Measurements from ENCODE around the gene ASIC5. TPM values are rescaled to one million over a fixed set of nuclear protein-coding genes. Genes with fewer than 3 reads are reported as not detected.

The ASIC5 gene
- total RNA-seq, 1 experiment from 2014 or later, result not detected

DNA sequence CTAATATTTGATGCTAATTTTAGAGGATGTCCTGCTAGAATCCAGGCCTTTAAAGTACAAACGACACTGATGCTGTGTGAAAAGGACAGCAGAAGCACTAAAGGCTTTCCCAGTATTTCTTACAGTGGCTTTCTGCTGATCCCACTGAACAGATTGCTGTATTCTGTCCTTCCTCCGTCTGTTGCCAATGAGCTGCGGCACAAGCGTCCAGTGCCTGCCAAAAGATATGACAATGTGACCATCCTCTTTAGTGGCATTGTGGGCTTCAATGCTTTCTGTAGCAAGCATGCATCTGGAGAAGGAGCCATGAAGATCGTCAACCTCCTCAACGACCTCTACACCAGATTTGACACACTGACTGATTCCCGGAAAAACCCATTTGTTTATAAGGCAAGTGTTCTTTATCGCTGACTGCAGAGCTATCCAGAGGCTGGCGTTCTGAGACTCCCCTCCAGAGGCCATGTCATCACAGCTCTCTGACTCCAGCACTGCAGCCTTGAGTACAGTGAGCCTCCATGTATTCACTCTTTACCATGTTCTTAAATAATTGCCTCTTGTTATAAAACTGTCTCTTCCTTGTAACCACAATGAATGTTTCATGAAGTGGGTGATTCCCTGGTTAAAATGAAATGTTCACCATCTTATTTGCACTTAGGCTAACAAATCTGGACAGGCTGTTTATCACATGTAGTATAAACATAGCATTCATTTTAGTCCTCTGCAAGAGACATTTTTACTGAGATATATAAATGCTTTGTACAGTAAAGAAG lies 63.7 kb downstream of the ASIC5 start:
- H3K9me3 ChIP-seq (ENCODE audit: control insufficient read depth, low read depth, low read length), result no peaks in the 10 kb centered on the region
- H3T11ph ChIP-seq (ENCODE audit: low read length), result no peak overlapping the region
- H3K4me1 ChIP-seq (ENCODE audit: insufficient read depth, low read length), result no peaks in the 10 kb centered on the region
- H4K8ac ChIP-seq (replicated peaks; ENCODE audit: insufficient read length, low read depth, low read length), result no peak overlapping the region
- H3K23me2 ChIP-seq (ENCODE audit: insufficient read length, low read depth, low read length, poor library complexity, severe bottlenecking), result no peaks in the 10 kb centered on the region
- no peak overlapping the region for H2BK20ac ChIP-seq (ENCODE audit: low read depth, low read length, poor library complexity, severe bottlenecking)
- H4K91ac ChIP-seq (ENCODE audit: insufficient read length, low read depth, low read length), result no peak overlapping the region
- no peaks in the 10 kb centered on the region for H3K27me3 Mint-ChIP-seq (ENCODE audit: low read depth)
- no CpG with 5 or more reads among the region's 9 CpGs for WGBS (ENCODE audit: extremely low coverage, insufficient read length, low lambda C conversion rate)
- H3K27ac ChIP-seq (ENCODE audit: insufficient read length, low read depth, low read length), result no peak overlapping the region
- TF ChIP-seq, protein P1, sequence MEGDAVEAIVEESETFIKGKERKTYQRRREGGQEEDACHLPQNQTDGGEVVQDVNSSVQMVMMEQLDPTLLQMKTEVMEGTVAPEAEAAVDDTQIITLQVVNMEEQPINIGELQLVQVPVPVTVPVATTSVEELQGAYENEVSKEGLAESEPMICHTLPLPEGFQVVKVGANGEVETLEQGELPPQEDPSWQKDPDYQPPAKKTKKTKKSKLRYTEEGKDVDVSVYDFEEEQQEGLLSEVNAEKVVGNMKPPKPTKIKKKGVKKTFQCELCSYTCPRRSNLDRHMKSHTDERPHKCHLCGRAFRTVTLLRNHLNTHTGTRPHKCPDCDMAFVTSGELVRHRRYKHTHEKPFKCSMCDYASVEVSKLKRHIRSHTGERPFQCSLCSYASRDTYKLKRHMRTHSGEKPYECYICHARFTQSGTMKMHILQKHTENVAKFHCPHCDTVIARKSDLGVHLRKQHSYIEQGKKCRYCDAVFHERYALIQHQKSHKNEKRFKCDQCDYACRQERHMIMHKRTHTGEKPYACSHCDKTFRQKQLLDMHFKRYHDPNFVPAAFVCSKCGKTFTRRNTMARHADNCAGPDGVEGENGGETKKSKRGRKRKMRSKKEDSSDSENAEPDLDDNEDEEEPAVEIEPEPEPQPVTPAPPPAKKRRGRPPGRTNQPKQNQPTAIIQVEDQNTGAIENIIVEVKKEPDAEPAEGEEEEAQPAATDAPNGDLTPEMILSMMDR (conservative IDR thresholded peaks at IDR 0.05), result no peak
- H4K5ac ChIP-seq (ENCODE audit: insufficient read length, low read depth, low read length), result no peak overlapping the region
- H3K79me2 ChIP-seq (ENCODE audit: insufficient read depth, low read length), result no peaks in the 10 kb centered on the region
- H3K4ac ChIP-seq (ENCODE audit: low read depth, low read length), result no peak overlapping the region
- H3K27ac Mint-ChIP-seq, result no peak overlapping the region
- H3K56ac ChIP-seq (ENCODE audit: insufficient read length, low read depth, low read length), result no peak overlapping the region
- no peak overlapping the region for H2BK12ac ChIP-seq (ENCODE audit: insufficient read length, low read depth, low read length)
- no peak overlapping the region for H2BK5ac ChIP-seq (ENCODE audit: insufficient read length, low read length)
- H3K14ac ChIP-seq (ENCODE audit: insufficient read depth, low read length), result no peak overlapping the region
- no peak overlapping the region for H2BK15ac ChIP-seq (ENCODE audit: low read depth, low read length)
- H3K36me3 Mint-ChIP-seq (ENCODE audit: insufficient read depth in 1 of 3, low read depth in 3 of 3), result no peaks in the 10 kb centered on the region
- peaks cover 0 to 4% of the 10 kb centered on the region in 2 experiments; a peak in 2 of 4 replicates for H3K4me1 Mint-ChIP-seq
- H2AK5ac ChIP-seq (ENCODE audit: insufficient read length, low read length), result no peak overlapping the region
- no peak overlapping the region for H3K23ac ChIP-seq (ENCODE audit: insufficient read length, low read depth, low read length)
- no peaks in the 10 kb centered on the region for H3K9me3 Mint-ChIP-seq
- H3K18ac ChIP-seq (ENCODE audit: insufficient read length, low read depth, low read length), result no peak overlapping the region
- DNase-seq, result no peak
- H4K20me1 ChIP-seq (ENCODE audit: control insufficient read depth, insufficient read depth, insufficient read length), result no peaks in the 10 kb centered on the region
- no peak overlapping the region for H2BK120ac ChIP-seq (ENCODE audit: low read depth, low read length, poor library complexity, severe bottlenecking)
- no peak overlapping the region for H3K4me3 Mint-ChIP-seq
- H3K9ac ChIP-seq (ENCODE audit: extremely low read depth, insufficient read length, low read length), result no peak overlapping the region
- H3K79me1 ChIP-seq (ENCODE audit: insufficient read depth, low read depth, low read length, poor library complexity, severe bottlenecking), result no peaks in the 10 kb centered on the region
- H3K4me2 ChIP-seq (ENCODE audit: insufficient read depth, insufficient read length, low read length), result no peak overlapping the region
- no peaks in the 10 kb centered on the region for H3K27me3 ChIP-seq (ENCODE audit: insufficient read depth, low read length)
- no peak overlapping the region for H2AFZ ChIP-seq (ENCODE audit: low read length)
